H9 (cell line): ENCODE results near the gene TRPM1. TPM values are rescaled to one million over a fixed set of nuclear protein-coding genes. Genes with fewer than 3 reads are reported as not detected.

ENCODE experiments used
- DNase-seq: peaks from one replicate; pipeline ENCODE4 v3.0.0-alpha.2; 2017
- H2AFZ ChIP-seq: one replicate; pipeline ENCODE4 v1.6.1; 2013; ENCODE audit warnings: mild to moderate bottlenecking, low read length, control low read depth, moderate library complexity
- H2AK5ac ChIP-seq: 2 replicates; pipeline ENCODE4 v1.6.1; 2013; ENCODE audit warnings: low read length, control low read depth, mixed read lengths; ENCODE audit not compliant: insufficient read length
- H2BK120ac ChIP-seq: one replicate; pipeline ENCODE4 v1.6.1; 2013; ENCODE audit warnings: low read depth, mild to moderate bottlenecking, low read length, control low read depth, inconsistent platforms; ENCODE audit not compliant: poor library complexity, severe bottlenecking
- H2BK12ac ChIP-seq: 2 replicates; pipeline ENCODE4 v1.6.1; 2013; ENCODE audit warnings: low read length, control low read depth, mixed read lengths, low read depth; ENCODE audit not compliant: insufficient read length
- H2BK15ac ChIP-seq: 2 replicates; pipeline ENCODE4 v1.6.1; 2013; ENCODE audit warnings: low read depth, low read length, control low read depth
- H2BK20ac ChIP-seq: one replicate; pipeline ENCODE4 v1.6.1; 2013; ENCODE audit warnings: low read depth, mild to moderate bottlenecking, low read length, control low read depth, inconsistent platforms; ENCODE audit not compliant: poor library complexity, severe bottlenecking
- H2BK5ac ChIP-seq: 2 replicates; pipeline ENCODE4 v1.6.1; 2013; ENCODE audit warnings: low read length, control low read depth, mixed read lengths; ENCODE audit not compliant: insufficient read length
- H3K14ac ChIP-seq: 2 replicates; pipeline ENCODE4 v1.6.1; 2013; ENCODE audit warnings: low read length, control low read depth; ENCODE audit not compliant: insufficient read depth
- H3K18ac ChIP-seq: 2 replicates; pipeline ENCODE4 v1.6.1; 2013; ENCODE audit warnings: low read depth, mild to moderate bottlenecking, mixed read lengths, low read length, control low read depth; ENCODE audit not compliant: insufficient read length
- H3K23ac ChIP-seq: 2 replicates; pipeline ENCODE4 v1.6.1; 2013; ENCODE audit warnings: low read length, control low read depth, mixed read lengths, low read depth; ENCODE audit not compliant: insufficient read length
- H3K23me2 ChIP-seq: 2 replicates; pipeline ENCODE4 v1.6.1; 2013; ENCODE audit warnings: low read depth, mild to moderate bottlenecking, mixed read lengths, low read length, control low read depth; ENCODE audit not compliant: insufficient read length, poor library complexity, severe bottlenecking
- H3K27ac ChIP-seq: 2 replicates; pipeline ENCODE4 v1.5.1; 2013; ENCODE audit warnings: low read length, control low read depth, mixed read lengths, low read depth; ENCODE audit not compliant: insufficient read length
- H3K27me3 ChIP-seq: 2 replicates; pipeline ENCODE4 v1.6.1; 2013; ENCODE audit warnings: low read length, control low read depth, inconsistent platforms; ENCODE audit not compliant: insufficient read depth
- H3K4ac ChIP-seq: 2 replicates; pipeline ENCODE4 v1.6.1; 2013; ENCODE audit warnings: low read depth, mild to moderate bottlenecking, control low read depth, inconsistent platforms, low read length, moderate library complexity
- H3K4me1 ChIP-seq: 2 replicates; pipeline ENCODE4 v1.6.1; 2013; ENCODE audit warnings: low read length, control low read depth, inconsistent platforms; ENCODE audit not compliant: insufficient read depth
- H3K4me2 ChIP-seq: 2 replicates; pipeline ENCODE4 v1.6.1; 2013; ENCODE audit warnings: low read length, control low read depth, mixed read lengths; ENCODE audit not compliant: insufficient read length, insufficient read depth
- H3K56ac ChIP-seq: 2 replicates; pipeline ENCODE4 v1.6.1; 2013; ENCODE audit warnings: low read depth, mild to moderate bottlenecking, mixed read lengths, low read length, control low read depth; ENCODE audit not compliant: insufficient read length
- H3K79me1 ChIP-seq: 2 replicates; pipeline ENCODE4 v1.6.1; 2013; ENCODE audit warnings: low read depth, mild to moderate bottlenecking, moderate library complexity, low read length, control low read depth, inconsistent platforms; ENCODE audit not compliant: insufficient read depth, poor library complexity, severe bottlenecking
- H3K79me2 ChIP-seq: 2 replicates; pipeline ENCODE4 v1.6.1; 2013; ENCODE audit warnings: low read length, control low read depth, inconsistent platforms; ENCODE audit not compliant: insufficient read depth
- H3K9ac ChIP-seq: 2 replicates; pipeline ENCODE4 v1.6.1; 2013; ENCODE audit warnings: low read length, control low read depth, mixed read lengths; ENCODE audit not compliant: insufficient read length; ENCODE audit errors: extremely low read depth
- H3K9me3 ChIP-seq: one replicate; pipeline ENCODE4 v1.6.1; 2013; ENCODE audit warnings: low read depth, low read length, inconsistent platforms; ENCODE audit not compliant: control insufficient read depth
- H3T11ph ChIP-seq: one replicate; pipeline ENCODE4 v1.6.1; 2013; ENCODE audit warnings: mild to moderate bottlenecking, low read length, control low read depth, inconsistent platforms
- H4K20me1 ChIP-seq: one replicate; pipeline ENCODE4 v1.6.1; 2013; ENCODE audit not compliant: control insufficient read depth, insufficient read length, insufficient read depth
- H4K5ac ChIP-seq: 2 replicates; pipeline ENCODE4 v1.6.1; 2013; ENCODE audit warnings: low read depth, mild to moderate bottlenecking, mixed read lengths, low read length, control low read depth; ENCODE audit not compliant: insufficient read length
- H4K8ac ChIP-seq: replicated peaks from 2 replicates; pipeline ENCODE4 v1.6.1; 2013; ENCODE audit warnings: low read length, control low read depth, mixed read lengths, low read depth; ENCODE audit not compliant: insufficient read length
- H4K91ac ChIP-seq: 2 replicates; pipeline ENCODE4 v1.6.1; 2013; ENCODE audit warnings: low read depth, mild to moderate bottlenecking, moderate library complexity, mixed read lengths, low read length, control low read depth; ENCODE audit not compliant: insufficient read length
- H3K27ac Mint-ChIP-seq, 3 experiments: 2 replicates in 2 of 3; 3 replicates in 1 of 3; pipeline ENCODE4 v1.8.0; 2020 to 2021; ENCODE audit warnings: mixed read lengths in 3 of 3, mild to moderate bottlenecking in 1 of 3, moderate library complexity in 1 of 3
- H3K27me3 Mint-ChIP-seq: 2 replicates; pipeline ENCODE4 v1.8.0; 2021; ENCODE audit warnings: low read depth, mild to moderate bottlenecking, moderate library complexity, mixed read lengths
- H3K36me3 Mint-ChIP-seq, 3 experiments: 2 replicates in 2 of 3; 3 replicates in 1 of 3; pipeline ENCODE4 v1.8.0; 2020 to 2021; ENCODE audit warnings: low read depth in 3 of 3, mixed read lengths in 3 of 3; ENCODE audit not compliant: insufficient read depth in 1 of 3
- H3K4me1 Mint-ChIP-seq, 2 experiments: 2 replicates each; pipeline ENCODE4 v1.8.0; 2020; ENCODE audit warnings: mixed read lengths in 2 of 2
- H3K4me3 Mint-ChIP-seq, 2 experiments: 2 replicates in 1 of 2; 3 replicates in 1 of 2; pipeline ENCODE4 v1.8.0; 2020 to 2021; ENCODE audit warnings: mild to moderate bottlenecking in 2 of 2, mixed read lengths in 2 of 2, moderate library complexity in 1 of 2
- H3K9me3 Mint-ChIP-seq, 2 experiments: 2 replicates in 1 of 2; 3 replicates in 1 of 2; pipeline ENCODE4 v1.8.0; 2020; ENCODE audit warnings: mild to moderate bottlenecking in 2 of 2, mixed read lengths in 2 of 2, moderate library complexity in 1 of 2
- WGBS: extraction: QIAGEN DNeasy Blood & Tissue Kit; methylation state at CpG from one replicate; pipeline ENCODE4 v1.1.7; 2013; ENCODE audit warnings: missing lambda C conversion rate, low lambda C conversion rate, mixed read lengths; ENCODE audit not compliant: insufficient read length; ENCODE audit errors: extremely low coverage; 5-methylcytosine and 5-hydroxymethylcytosine counted together
- total RNA-seq: library from RNA; stranded (reverse); gene quantifications from 2 replicates; pipeline ENCODE4 v1.2.1, GENCODE V29; 2021
- TF ChIP-seq, protein P1 (sequence below): fragments of 200-600 bp; sonication (generic); conservative IDR thresholded peaks from 3 replicates; pipeline ENCODE4 v1.8.0; 2021; ENCODE audit warnings: antibody characterized with exemption, mild to moderate bottlenecking

TRPM1 gene
- total RNA-seq, 1 experiment from 2014 or later: not detected

DNA sequence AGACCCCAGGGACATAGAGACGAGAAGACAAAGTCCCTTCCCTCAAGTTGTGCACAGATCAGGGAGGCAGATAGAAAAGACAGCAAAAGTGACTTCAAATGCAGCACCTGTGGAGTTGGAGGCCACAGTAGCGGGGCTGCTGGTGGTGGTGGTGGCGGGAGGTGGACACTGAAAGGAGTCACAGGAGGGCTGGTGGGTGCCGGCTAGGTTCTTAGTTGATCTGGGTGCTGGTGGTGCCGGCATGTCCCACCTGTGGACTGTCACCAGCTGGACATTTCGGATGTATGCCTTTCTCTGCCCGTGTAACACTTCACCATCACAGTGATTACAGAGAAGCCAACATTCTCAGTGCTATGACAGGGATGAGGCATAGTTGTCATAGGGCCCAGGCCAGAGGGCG lies 60.9 kb downstream of the TRPM1 start:
- Histone ChIP-seq H3T11ph (no peak overlapping the region), H3K4me1 (no peaks in the 10 kb centered on the region), H3K27me3 (no peaks in the 10 kb centered on the region), H3K79me2 (no peaks in the 10 kb centered on the region), H2AK5ac (no peak overlapping the region), H4K91ac (no peak overlapping the region), H3K4ac (no peak overlapping the region), H2BK15ac (no peak overlapping the region), H3K27ac (no peak overlapping the region), H4K8ac (no peak overlapping the region), H3K23me2 (no peaks in the 10 kb centered on the region), H2BK12ac (no peak overlapping the region), H3K9ac (no peak overlapping the region), H3K79me1 (no peaks in the 10 kb centered on the region), H4K5ac (no peak overlapping the region), H3K4me2 (no peak overlapping the region), H3K9me3 (no peaks in the 10 kb centered on the region), H2BK120ac (no peak overlapping the region), H2AFZ (no peak overlapping the region), H3K18ac (no peak overlapping the region), H3K14ac (no peak overlapping the region), H2BK20ac (no peak overlapping the region), H2BK5ac (no peak overlapping the region), H3K56ac (no peak overlapping the region), H4K20me1 (no peaks in the 10 kb centered on the region), H3K23ac (no peak overlapping the region)
- no CpG with 5 or more reads among the region's 8 CpGs for WGBS
- no peaks in the 10 kb centered on the region; the same call in 1 of the 2 replicates for H3K27me3 Mint-ChIP-seq
- TF ChIP-seq, protein P1, sequence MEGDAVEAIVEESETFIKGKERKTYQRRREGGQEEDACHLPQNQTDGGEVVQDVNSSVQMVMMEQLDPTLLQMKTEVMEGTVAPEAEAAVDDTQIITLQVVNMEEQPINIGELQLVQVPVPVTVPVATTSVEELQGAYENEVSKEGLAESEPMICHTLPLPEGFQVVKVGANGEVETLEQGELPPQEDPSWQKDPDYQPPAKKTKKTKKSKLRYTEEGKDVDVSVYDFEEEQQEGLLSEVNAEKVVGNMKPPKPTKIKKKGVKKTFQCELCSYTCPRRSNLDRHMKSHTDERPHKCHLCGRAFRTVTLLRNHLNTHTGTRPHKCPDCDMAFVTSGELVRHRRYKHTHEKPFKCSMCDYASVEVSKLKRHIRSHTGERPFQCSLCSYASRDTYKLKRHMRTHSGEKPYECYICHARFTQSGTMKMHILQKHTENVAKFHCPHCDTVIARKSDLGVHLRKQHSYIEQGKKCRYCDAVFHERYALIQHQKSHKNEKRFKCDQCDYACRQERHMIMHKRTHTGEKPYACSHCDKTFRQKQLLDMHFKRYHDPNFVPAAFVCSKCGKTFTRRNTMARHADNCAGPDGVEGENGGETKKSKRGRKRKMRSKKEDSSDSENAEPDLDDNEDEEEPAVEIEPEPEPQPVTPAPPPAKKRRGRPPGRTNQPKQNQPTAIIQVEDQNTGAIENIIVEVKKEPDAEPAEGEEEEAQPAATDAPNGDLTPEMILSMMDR: no peak
- no peaks in the 10 kb centered on the region for H3K36me3 Mint-ChIP-seq
- H3K9me3 Mint-ChIP-seq: no peaks in the 10 kb centered on the region; a peak in 1 of 5 replicates
- DNase-seq: no peak
- no peak overlapping the region for H3K4me3 Mint-ChIP-seq
- peak overlapping the region in 1 of 3 experiments; percentile 34; a peak in 1 of 7 replicates for H3K27ac Mint-ChIP-seq
- H3K4me1 Mint-ChIP-seq: peaks cover 10 to 16% of the 10 kb centered on the region in 2 experiments
